ENCODE data around the gene LMTK2. TPM values are rescaled to one million over a fixed set of nuclear protein-coding genes. Genes with fewer than 3 reads are reported as not detected.

Gene LMTK2
- total RNA-seq, 1 donor from 2014 or later, result 19.2 TPM

GRCh38 chr7:98079891-98080648 is 26.6 kb upstream of the LMTK2 start:
- peaks cover 6% of the 10 kb centered on the region for H3K27me3 Mint-ChIP-seq (ENCODE audit: low read depth)
- no peaks in the 10 kb centered on the region for H3K9me3 Mint-ChIP-seq
- H3K4me1 Mint-ChIP-seq, result peaks cover 7% of the 10 kb centered on the region
- DNase-seq (ENCODE audit: low read depth, low spot score), result no peak
- no peak overlapping the region for H3K27ac Mint-ChIP-seq (ENCODE audit: unreplicated experiment)
- no peak for TF ChIP-seq CTCF (conservative IDR thresholded peaks at IDR 0.05)
- H3K4me3 Mint-ChIP-seq, result no peak overlapping the region
- no peaks in the 10 kb centered on the region for H3K36me3 Mint-ChIP-seq (ENCODE audit: low read depth)

- Mint-ChIP-seq H3K9me3 (no peaks in the 10 kb centered on the region), H3K4me3 (no peak overlapping the region), H3K4me1 (peaks cover 7% of the 10 kb centered on the region), H3K27ac (ENCODE audit: unreplicated experiment) (no peak overlapping the region), H3K36me3 (ENCODE audit: low read depth) (no peaks in the 10 kb centered on the region), H3K27me3 (ENCODE audit: low read depth) (peaks cover 6% of the 10 kb centered on the region)
- no peak for TF ChIP-seq CTCF (conservative IDR thresholded peaks at IDR 0.05)
- no peak for DNase-seq (ENCODE audit: low read depth, low spot score)
Observed at GRCh38 chr7:98081319-98081718, 25.3 kb upstream of the LMTK2 start.

GRCh38 chr7:98084631-98085030 is 22.0 kb upstream of the LMTK2 start:
- no peaks in the 10 kb centered on the region for H3K36me3 Mint-ChIP-seq (ENCODE audit: low read depth)
- H3K9me3 Mint-ChIP-seq, result no peaks in the 10 kb centered on the region
- peaks cover 7% of the 10 kb centered on the region for H3K4me1 Mint-ChIP-seq
- no peak overlapping the region for H3K27ac Mint-ChIP-seq (ENCODE audit: unreplicated experiment)
- peaks cover 3% of the 10 kb centered on the region for H3K27me3 Mint-ChIP-seq (ENCODE audit: low read depth)
- no peak for DNase-seq (ENCODE audit: low read depth, low spot score)
- no peak for TF ChIP-seq CTCF (conservative IDR thresholded peaks at IDR 0.05)
- H3K4me3 Mint-ChIP-seq, result no peak overlapping the region

DNA sequence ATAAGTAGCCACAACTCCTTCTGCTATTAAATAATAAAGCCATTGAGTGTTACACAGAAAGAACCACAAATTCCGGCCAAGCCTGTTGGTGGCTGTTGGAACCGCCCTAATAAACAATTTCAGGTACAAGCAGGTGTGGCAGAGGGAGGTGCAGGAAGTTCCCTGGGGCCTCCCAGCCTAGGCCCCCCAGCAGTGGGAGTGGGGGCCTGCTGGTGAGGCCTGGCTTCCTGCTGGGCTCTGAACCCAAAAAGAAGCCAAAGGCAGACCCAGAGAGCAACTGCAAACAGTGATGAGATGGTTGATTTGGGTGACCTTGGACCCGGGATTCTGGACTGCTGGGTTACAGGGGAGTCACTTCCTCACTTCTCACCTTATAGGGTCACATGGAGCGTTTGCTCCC is 21.0 kb upstream of the LMTK2 start:
- Mint-ChIP-seq H3K27ac (ENCODE audit: unreplicated experiment) (no peak overlapping the region), H3K9me3 (no peaks in the 10 kb centered on the region)

DNA sequence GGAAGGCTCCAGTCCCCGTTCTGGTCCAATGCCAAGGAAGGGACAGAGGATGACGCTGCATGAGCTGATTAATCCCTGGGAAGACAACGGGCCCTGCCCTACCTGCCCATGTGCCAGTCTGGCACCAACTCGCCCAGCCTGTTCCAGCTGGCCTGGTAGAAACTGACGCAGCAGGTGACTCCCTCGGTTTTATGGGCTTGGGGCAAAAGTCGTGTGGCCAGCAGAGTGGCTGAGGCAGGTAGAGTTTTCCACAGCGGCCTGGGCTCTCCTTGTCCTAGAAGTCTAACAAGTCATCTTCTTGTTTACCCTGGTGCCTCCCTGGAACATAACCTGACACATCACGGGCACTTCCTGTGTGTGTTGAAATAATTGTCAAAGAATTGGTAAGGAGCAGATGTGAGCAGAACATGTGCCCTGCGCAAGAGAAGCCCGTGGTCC is 20.4 kb upstream of the LMTK2 start:
- Mint-ChIP-seq H3K4me3 (no peak overlapping the region), H3K4me1 (no peaks in the 10 kb centered on the region), H3K27me3 (ENCODE audit: low read depth) (peaks cover 3% of the 10 kb centered on the region), H3K36me3 (ENCODE audit: low read depth) (no peaks in the 10 kb centered on the region), H3K9me3 (no peaks in the 10 kb centered on the region), H3K27ac (ENCODE audit: unreplicated experiment) (no peak overlapping the region)
- no peak for DNase-seq (ENCODE audit: low read depth, low spot score)
- TF ChIP-seq CTCF (conservative IDR thresholded peaks at IDR 0.05), result no peak

More for the DNA sequence above, 21.0 kb upstream of the LMTK2 start:
- H3K4me1 Mint-ChIP-seq, result no peaks in the 10 kb centered on the region
- no peak for DNase-seq (ENCODE audit: low read depth, low spot score)
- H3K36me3 Mint-ChIP-seq (ENCODE audit: low read depth), result no peaks in the 10 kb centered on the region
- peak; percentile 28 for TF ChIP-seq CTCF (conservative IDR thresholded peaks at IDR 0.05)
- no peaks in the 10 kb centered on the region for H3K27me3 Mint-ChIP-seq (ENCODE audit: low read depth)
- H3K4me3 Mint-ChIP-seq, result no peak overlapping the region
